ENCODE results near the gene PTH. TPM values are rescaled to one million over a fixed set of nuclear protein-coding genes. Genes with fewer than 3 reads are reported as not detected.

Gene PTH
- total RNA-seq (not detected in 2 replicates), polyA plus RNA-seq (not detected in 2 replicates)

DNA sequence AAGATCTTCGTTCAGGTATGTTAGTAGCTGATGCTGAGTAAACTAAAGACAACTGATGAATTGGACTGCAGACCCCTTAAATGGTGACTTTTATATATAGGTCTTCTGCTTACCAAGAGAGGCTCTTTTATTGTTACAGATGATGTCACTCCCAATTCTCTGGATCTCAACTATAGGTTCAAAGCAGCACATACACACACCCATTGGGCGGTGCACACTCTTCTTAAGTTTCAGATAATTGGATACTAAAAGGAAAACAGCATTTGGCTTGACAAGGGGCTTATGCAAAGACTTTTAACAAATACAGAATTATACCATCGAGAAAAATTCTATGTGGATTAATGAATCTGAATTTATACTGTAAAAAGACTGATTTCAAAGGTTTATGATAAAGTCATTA, at the start of gene PTH:
Gene PTH (minus strand): TSS at position 69 of the 400 bp plus-strand sequence. CDS start 3,142 bp downstream, outside the sequence.
- TF ChIP-seq, protein P1, sequence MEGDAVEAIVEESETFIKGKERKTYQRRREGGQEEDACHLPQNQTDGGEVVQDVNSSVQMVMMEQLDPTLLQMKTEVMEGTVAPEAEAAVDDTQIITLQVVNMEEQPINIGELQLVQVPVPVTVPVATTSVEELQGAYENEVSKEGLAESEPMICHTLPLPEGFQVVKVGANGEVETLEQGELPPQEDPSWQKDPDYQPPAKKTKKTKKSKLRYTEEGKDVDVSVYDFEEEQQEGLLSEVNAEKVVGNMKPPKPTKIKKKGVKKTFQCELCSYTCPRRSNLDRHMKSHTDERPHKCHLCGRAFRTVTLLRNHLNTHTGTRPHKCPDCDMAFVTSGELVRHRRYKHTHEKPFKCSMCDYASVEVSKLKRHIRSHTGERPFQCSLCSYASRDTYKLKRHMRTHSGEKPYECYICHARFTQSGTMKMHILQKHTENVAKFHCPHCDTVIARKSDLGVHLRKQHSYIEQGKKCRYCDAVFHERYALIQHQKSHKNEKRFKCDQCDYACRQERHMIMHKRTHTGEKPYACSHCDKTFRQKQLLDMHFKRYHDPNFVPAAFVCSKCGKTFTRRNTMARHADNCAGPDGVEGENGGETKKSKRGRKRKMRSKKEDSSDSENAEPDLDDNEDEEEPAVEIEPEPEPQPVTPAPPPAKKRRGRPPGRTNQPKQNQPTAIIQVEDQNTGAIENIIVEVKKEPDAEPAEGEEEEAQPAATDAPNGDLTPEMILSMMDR (IDR thresholded peaks at IDR 0.05; ENCODE audit: low read depth, low read length), result no peak
- no peaks in the 10 kb centered on the region for H3K36me3 ChIP-seq
- H3K27me3 ChIP-seq, result no peaks in the 10 kb centered on the region
- H3K9me3 ChIP-seq (ENCODE audit: low read depth), result no peaks in the 10 kb centered on the region
- no peak within 1 kb of the TSS for H3K27ac ChIP-seq
- H3K4me1 ChIP-seq (ENCODE audit: low read depth), result no peaks in the 10 kb centered on the region
- DNase-seq (ENCODE audit: low read depth in 1 of 2, low spot score in 1 of 2), result no peak
- H3K4me3 ChIP-seq, result no peak within 1 kb of the TSS

DNA sequence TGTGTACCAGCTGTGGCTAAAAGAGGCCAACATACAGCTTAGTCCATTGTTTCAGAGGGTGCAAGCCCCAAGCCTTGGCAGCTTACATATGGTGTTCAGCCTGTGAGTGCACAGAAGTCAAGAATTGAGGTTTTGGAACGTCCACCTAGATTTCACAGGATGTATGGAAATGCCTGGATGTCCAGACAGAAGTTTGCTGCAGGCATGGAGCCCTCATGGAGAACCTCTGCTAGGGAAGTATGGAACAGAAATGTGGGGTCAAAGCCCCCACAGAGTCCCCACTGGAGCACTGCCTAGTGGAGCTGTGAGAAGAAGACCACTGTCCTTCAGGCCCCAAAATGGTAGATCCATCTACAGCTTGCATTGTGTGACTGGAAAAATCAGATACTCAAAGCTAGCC, 42.2 kb upstream of the PTH start:
- H3K4me3 ChIP-seq, result no peak overlapping the region
- no peaks in the 10 kb centered on the region for H3K27me3 ChIP-seq
- H3K36me3 ChIP-seq, result no peaks in the 10 kb centered on the region
- H3K4me1 ChIP-seq (ENCODE audit: low read depth), result no peaks in the 10 kb centered on the region
- DNase-seq (ENCODE audit: low read depth in 1 of 2, low spot score in 1 of 2), result no peak
- H3K9me3 ChIP-seq (ENCODE audit: low read depth), result no peaks in the 10 kb centered on the region
- H3K27ac ChIP-seq, result no peak overlapping the region
- TF ChIP-seq, protein P1 (IDR thresholded peaks at IDR 0.05; ENCODE audit: low read depth, low read length), result no peak

DNA sequence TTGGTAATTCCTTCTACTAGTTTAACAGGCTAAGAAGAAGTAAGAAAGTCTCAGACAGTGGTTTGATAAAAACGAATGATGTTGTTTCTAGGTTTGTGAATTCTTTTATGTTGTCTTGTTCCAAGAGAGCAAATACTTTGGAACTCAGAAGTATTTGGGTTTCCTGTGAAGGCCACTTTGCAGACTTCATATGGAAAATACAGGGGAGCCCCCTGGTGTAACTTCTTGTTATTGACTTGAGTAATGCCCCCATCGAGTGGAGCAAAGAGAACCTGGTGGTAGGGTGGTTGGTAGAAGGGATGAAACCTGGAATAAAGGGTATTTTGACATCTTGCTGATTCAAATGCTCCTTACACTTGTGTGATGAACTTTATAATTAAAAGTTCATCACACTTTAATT, 40.0 kb upstream of the PTH start:
- Histone ChIP-seq H3K4me3 (no peak overlapping the region), H3K4me1 (ENCODE audit: low read depth) (no peaks in the 10 kb centered on the region), H3K27ac (no peak overlapping the region), H3K9me3 (ENCODE audit: low read depth) (no peaks in the 10 kb centered on the region), H3K27me3 (no peaks in the 10 kb centered on the region), H3K36me3 (no peaks in the 10 kb centered on the region)
- peak in 1 of 2 donors; percentile 5 for DNase-seq (ENCODE audit: low read depth in 1 of 2, low spot score in 1 of 2)
- TF ChIP-seq, protein P1 (IDR thresholded peaks at IDR 0.05; ENCODE audit: low read depth, low read length), result no peak

DNA sequence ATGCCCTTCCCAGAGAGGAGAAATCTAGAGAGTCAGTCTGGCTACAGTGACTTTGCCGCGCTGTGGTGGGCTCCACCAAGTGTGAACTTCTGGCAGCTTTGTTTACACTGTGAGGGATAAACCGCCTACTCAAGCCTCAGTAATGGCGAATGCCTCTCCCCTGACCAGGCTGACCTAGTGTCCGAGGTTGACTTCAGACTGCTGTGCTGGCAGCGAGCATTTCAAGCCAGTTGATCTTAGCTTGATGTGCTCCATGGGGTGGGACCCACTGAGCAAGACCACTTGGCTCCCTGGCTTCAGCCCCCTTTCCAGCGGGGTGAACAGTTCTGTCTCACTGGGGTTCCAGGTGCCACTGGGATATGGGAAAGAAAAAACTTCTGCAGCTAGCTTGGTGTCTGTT, 38.6 kb upstream of the PTH start:
- H3K27me3 ChIP-seq, result no peaks in the 10 kb centered on the region
- TF ChIP-seq, protein P1 (IDR thresholded peaks at IDR 0.05; ENCODE audit: low read depth, low read length), result no peak
- no peak overlapping the region for H3K4me3 ChIP-seq
- H3K4me1 ChIP-seq (ENCODE audit: low read depth), result no peaks in the 10 kb centered on the region
- H3K9me3 ChIP-seq (ENCODE audit: low read depth), result no peaks in the 10 kb centered on the region
- no peak for DNase-seq (ENCODE audit: low read depth in 1 of 2, low spot score in 1 of 2)
- H3K36me3 ChIP-seq, result no peaks in the 10 kb centered on the region
- no peak overlapping the region for H3K27ac ChIP-seq

DNA sequence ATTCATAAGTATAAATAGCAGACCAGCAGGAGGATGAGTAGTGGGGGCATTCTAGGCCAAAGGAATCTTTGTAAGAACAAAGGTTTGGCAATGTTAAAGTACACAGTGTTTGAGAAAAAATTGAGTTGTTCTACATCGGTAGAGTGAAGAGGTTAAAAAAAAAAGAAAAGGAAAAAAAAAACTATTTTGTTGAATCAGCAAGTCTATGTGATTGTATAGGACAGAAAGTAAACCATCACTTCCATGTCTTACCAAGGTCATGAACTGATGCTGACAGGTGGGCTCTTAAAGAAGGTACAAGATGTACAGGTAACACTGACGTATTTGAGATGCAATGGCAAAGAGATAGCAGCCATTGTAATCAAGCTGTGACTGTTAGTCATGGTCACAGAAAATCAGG, 29.5 kb upstream of the PTH start:
- DNase-seq (ENCODE audit: low read depth in 1 of 2, low spot score in 1 of 2), result no peak
- H3K9me3 ChIP-seq (ENCODE audit: low read depth), result no peaks in the 10 kb centered on the region
- TF ChIP-seq, protein P1 (IDR thresholded peaks at IDR 0.05; ENCODE audit: low read depth, low read length), result no peak
- H3K36me3 ChIP-seq, result no peaks in the 10 kb centered on the region
- H3K27me3 ChIP-seq, result no peaks in the 10 kb centered on the region
- no peak overlapping the region for H3K4me3 ChIP-seq
- no peak overlapping the region for H3K27ac ChIP-seq
- no peaks in the 10 kb centered on the region for H3K4me1 ChIP-seq (ENCODE audit: low read depth)

DNA sequence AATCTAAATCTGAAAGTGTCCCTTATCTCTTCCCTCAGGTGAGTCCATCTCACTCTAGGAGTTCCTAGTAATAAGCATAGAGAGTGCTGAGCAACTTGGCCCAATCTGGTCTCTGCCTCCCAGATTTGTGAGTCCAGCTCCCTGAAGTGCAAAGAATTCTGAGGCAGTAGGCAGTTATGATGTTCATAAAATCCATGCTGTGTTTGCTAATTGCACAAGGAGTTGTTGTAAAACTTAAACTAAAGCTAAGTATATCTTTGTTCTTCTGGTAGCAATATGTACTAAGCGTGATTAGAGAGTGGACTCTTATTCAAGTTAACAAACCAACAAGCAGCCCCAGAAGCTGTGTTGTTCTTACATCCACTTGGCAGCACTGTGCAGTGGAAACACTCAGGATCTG, 7.6 kb upstream of the PTH start:
- Histone ChIP-seq H3K27ac (no peak overlapping the region), H3K4me1 (ENCODE audit: low read depth) (no peaks in the 10 kb centered on the region), H3K9me3 (ENCODE audit: low read depth) (no peaks in the 10 kb centered on the region), H3K27me3 (no peaks in the 10 kb centered on the region), H3K4me3 (no peak overlapping the region), H3K36me3 (no peaks in the 10 kb centered on the region)
- DNase-seq (ENCODE audit: low read depth in 1 of 2, low spot score in 1 of 2), result no peak
- TF ChIP-seq, protein P1 (IDR thresholded peaks at IDR 0.05; ENCODE audit: low read depth, low read length), result no peak

Data from cardiac muscle cell (in vitro differentiated cells and primary cell).